PC-3 (cell line): ENCODE results near the gene DNA2.

ENCODE experiments used
- EZH2 ChIP-seq: fragments of 300-600 bp; sonication (generic); IDR thresholded peaks from one replicate; pipeline ENCODE4 v1.6.1; 2017; ENCODE audit warnings: antibody characterized with exemption, mild to moderate bottlenecking, low read length; ENCODE audit not compliant: unreplicated experiment
- EZH2phosphoT487 ChIP-seq: fragments of 300-600 bp; sonication (generic); IDR thresholded peaks from 2 replicates; pipeline ENCODE4 v1.6.1; 2018; ENCODE audit warnings: mild to moderate bottlenecking, antibody characterized with exemption, low read length, borderline replicate concordance
- TF ChIP-seq, protein P1 (sequence below): fragments of 300-600 bp; sonication (generic); conservative IDR thresholded peaks from 2 replicates; pipeline ENCODE4 v1.5.1; 2017; ENCODE audit warnings: antibody characterized with exemption, low read depth, mild to moderate bottlenecking, low read length

DNA sequence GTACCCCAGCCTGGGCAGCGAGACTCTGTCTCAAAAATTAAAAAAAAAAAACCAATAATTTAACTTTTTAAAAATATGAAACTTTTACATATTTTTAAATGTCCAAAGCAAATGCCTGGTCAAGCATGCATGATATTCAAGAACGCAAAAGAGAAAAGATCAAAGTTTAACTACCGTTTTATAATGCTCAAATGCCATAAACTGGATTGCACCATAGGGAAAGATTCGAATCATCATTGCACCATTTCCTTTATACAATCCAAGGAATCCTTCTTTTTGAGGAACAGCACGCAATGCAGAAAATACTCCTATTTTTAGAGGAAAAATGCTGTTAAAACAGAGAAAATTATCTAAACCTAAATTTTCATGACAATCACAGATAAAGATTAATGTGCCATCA is 34.6 kb upstream of the DNA2 start:
- TF ChIP-seq, protein P1, sequence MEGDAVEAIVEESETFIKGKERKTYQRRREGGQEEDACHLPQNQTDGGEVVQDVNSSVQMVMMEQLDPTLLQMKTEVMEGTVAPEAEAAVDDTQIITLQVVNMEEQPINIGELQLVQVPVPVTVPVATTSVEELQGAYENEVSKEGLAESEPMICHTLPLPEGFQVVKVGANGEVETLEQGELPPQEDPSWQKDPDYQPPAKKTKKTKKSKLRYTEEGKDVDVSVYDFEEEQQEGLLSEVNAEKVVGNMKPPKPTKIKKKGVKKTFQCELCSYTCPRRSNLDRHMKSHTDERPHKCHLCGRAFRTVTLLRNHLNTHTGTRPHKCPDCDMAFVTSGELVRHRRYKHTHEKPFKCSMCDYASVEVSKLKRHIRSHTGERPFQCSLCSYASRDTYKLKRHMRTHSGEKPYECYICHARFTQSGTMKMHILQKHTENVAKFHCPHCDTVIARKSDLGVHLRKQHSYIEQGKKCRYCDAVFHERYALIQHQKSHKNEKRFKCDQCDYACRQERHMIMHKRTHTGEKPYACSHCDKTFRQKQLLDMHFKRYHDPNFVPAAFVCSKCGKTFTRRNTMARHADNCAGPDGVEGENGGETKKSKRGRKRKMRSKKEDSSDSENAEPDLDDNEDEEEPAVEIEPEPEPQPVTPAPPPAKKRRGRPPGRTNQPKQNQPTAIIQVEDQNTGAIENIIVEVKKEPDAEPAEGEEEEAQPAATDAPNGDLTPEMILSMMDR = no peak
- TF ChIP-seq EZH2 (no peak), EZH2phosphoT487 (no peak)
